Suprapubic skin (tissue), 3 donors: ENCODE data around the gene AGMO.

Experiments
- CTCF ChIP-seq, 2 donors: fragments of 200-600 bp in 1 of 2; fragments of 450-650 bp in 1 of 2; sonication (generic) in 1 of 2; IDR thresholded peaks; one replicate each; pipeline ENCODE4 v1.5.1; 2016 to 2019; ENCODE audit warnings: antibody characterized with exemption in 2 of 2, mild to moderate bottlenecking in 1 of 2, moderate library complexity in 1 of 2
- POLR2AphosphoS5 ChIP-seq, 3 donors: sonication (generic); formaldehyde crosslinking; IDR thresholded peaks; one replicate each; pipeline ENCODE4 v1.6.1; 2017; ENCODE audit warnings: antibody characterized with exemption in 3 of 3

GRCh38 chr7:15485998-15486397, 75.8 kb downstream of the AGMO start:
- TF ChIP-seq CTCF (IDR thresholded peaks at IDR 0.05) = no peak
- TF ChIP-seq POLR2AphosphoS5 (IDR thresholded peaks at IDR 0.05) = no peak
